GM23338 (cell line): ENCODE data around the gene CHSY1. TPM values are rescaled to one million over a fixed set of nuclear protein-coding genes. Genes with fewer than 3 reads are reported as not detected.

ENCODE experiments used
- ATAC-seq: fragments of 200-7000 bp; cut with Tn5 transposase; 3 replicates; pipeline ENCODE4 v1.9.1; 2020
- DNase-seq: peaks from one replicate; pipeline ENCODE4 v3.0.0-alpha.2; 2015; ENCODE audit warnings: low spot score
- H2AFZ ChIP-seq: fragments of 200-600 bp; sonication (generic); 2 replicates; pipeline ENCODE4 v1.8.0; 2016; ENCODE audit warnings: antibody characterized with exemption, mild to moderate bottlenecking, moderate library complexity
- H3F3A ChIP-seq: fragments of 200-600 bp; sonication (generic); replicated peaks from 2 replicates; pipeline ENCODE4 v1.8.0; 2017; ENCODE audit warnings: antibody characterized with exemption, mixed run types, low read depth
- H3K27ac ChIP-seq: fragments of 200-600 bp; sonication (generic); 2 replicates; pipeline ENCODE4 v1.6.1; 2016; ENCODE audit warnings: low read depth
- H3K27me3 ChIP-seq: fragments of 200-600 bp; sonication (generic); 2 replicates; pipeline ENCODE4 v1.8.0; 2016; ENCODE audit warnings: mild to moderate bottlenecking, mixed run types, moderate library complexity; ENCODE audit not compliant: insufficient read depth
- H3K36me3 ChIP-seq: fragments of 200-600 bp; sonication (generic); 2 replicates; pipeline ENCODE4 v1.8.0; 2016; ENCODE audit warnings: mild to moderate bottlenecking; ENCODE audit not compliant: insufficient read depth
- H3K4me1 ChIP-seq: fragments of 200-600 bp; sonication (generic); 2 replicates; pipeline ENCODE4 v1.8.0; 2016; ENCODE audit warnings: mild to moderate bottlenecking, moderate library complexity; ENCODE audit not compliant: insufficient read depth
- H3K4me2 ChIP-seq: fragments of 200-600 bp; sonication (generic); 2 replicates; pipeline ENCODE4 v1.7.1; 2017; ENCODE audit warnings: mixed run types
- H3K4me3 ChIP-seq: fragments of 200-600 bp; sonication (generic); 2 replicates; pipeline ENCODE4 v1.6.1; 2016; ENCODE audit warnings: mixed run types
- H3K79me2 ChIP-seq: fragments of 200-600 bp; sonication (generic); replicated peaks from 2 replicates; pipeline ENCODE4 v1.8.0; 2017; ENCODE audit warnings: mild to moderate bottlenecking; ENCODE audit not compliant: insufficient read depth
- H3K9me2 ChIP-seq: fragments of 200-600 bp; sonication (generic); 2 replicates; pipeline ENCODE4 v1.8.0; 2017; ENCODE audit not compliant: insufficient read depth
- H4K20me1 ChIP-seq: fragments of 200-600 bp; sonication (generic); replicated peaks from 2 replicates; pipeline ENCODE4 v1.8.0; 2017; ENCODE audit warnings: mild to moderate bottlenecking; ENCODE audit not compliant: insufficient read depth
- H3K27ac Mint-ChIP-seq: 2 replicates; pipeline ENCODE4 v1.8.0; 2020; ENCODE audit warnings: inconsistent platforms, mild to moderate bottlenecking, moderate library complexity, mixed read lengths
- H3K27me3 Mint-ChIP-seq: 3 replicates; pipeline ENCODE4 v1.8.0; 2022; ENCODE audit warnings: low read depth, mild to moderate bottlenecking, moderate library complexity, mixed read lengths, inconsistent platforms; ENCODE audit not compliant: insufficient read depth, poor library complexity
- H3K36me3 Mint-ChIP-seq: 3 replicates; pipeline ENCODE4 v1.8.0; 2021; ENCODE audit warnings: low read depth, mild to moderate bottlenecking, inconsistent platforms, moderate library complexity, mixed read lengths
- H3K4me1 Mint-ChIP-seq: 3 replicates; pipeline ENCODE4 v1.8.0; 2020; ENCODE audit warnings: mild to moderate bottlenecking, inconsistent platforms, mixed read lengths
- H3K4me3 Mint-ChIP-seq: 3 replicates; pipeline ENCODE4 v1.8.0; 2021; ENCODE audit warnings: moderate library complexity, mild to moderate bottlenecking, inconsistent platforms, mixed read lengths
- H3K9me3 Mint-ChIP-seq: 3 replicates; pipeline ENCODE4 v1.8.0; 2020; ENCODE audit warnings: moderate library complexity, mild to moderate bottlenecking, inconsistent platforms, mixed read lengths
- CREB1 ChIP-seq: fragments of 250-450 bp; sonication (Bioruptor Pico); IDR thresholded peaks from 2 replicates; pipeline ENCODE4 v1.5.0; 2020; ENCODE audit warnings: low read depth, mild to moderate bottlenecking, moderate library complexity
- EZH2 ChIP-seq: fragments of 200-600 bp; sonication (generic); IDR thresholded peaks from one replicate; pipeline ENCODE4 v1.8.0; 2017; ENCODE audit warnings: antibody characterized with exemption, mild to moderate bottlenecking, low read depth; ENCODE audit not compliant: unreplicated experiment
- STAT1 ChIP-seq: IDR thresholded peaks from one replicate; pipeline ENCODE4 v1.6.1; 2016; ENCODE audit warnings: antibody characterized with exemption; ENCODE audit not compliant: unreplicated experiment
- ZNF114 ChIP-seq: fragments of 250-450 bp; sonication (Bioruptor Pico); IDR thresholded peaks from 2 replicates; pipeline ENCODE4 v1.5.0; 2020; ENCODE audit warnings: mild to moderate bottlenecking, moderate library complexity
- ZNF331 ChIP-seq: fragments of 250-450 bp; sonication (Bioruptor Pico); IDR thresholded peaks from 2 replicates; pipeline ENCODE4 v1.5.0; 2020; ENCODE audit warnings: low read depth, mild to moderate bottlenecking, moderate library complexity
- polyA plus RNA-seq: library from polyadenylated mRNA; unstranded; fragments of >200 nt; fragmentation: Nextera tagmentation; extraction: Ambion mirVana; gene quantifications from 2 replicates; pipeline ENCODE4 v1.2.1, GENCODE V29; 2016
- total RNA-seq: library from RNA; depleted of rRNA; stranded (reverse); fragments of >200 nt; shearing (Covaris generic); gene quantifications from 2 replicates; pipeline ENCODE4 v1.2.3, GENCODE V29; 2014
- TF ChIP-seq, protein P1 (sequence below): IDR thresholded peaks from 2 replicates; pipeline ENCODE4 v1.6.1; 2016; ENCODE audit warnings: antibody characterized with exemption
- TF ChIP-seq, protein P2 (sequence below): IDR thresholded peaks from one replicate; pipeline ENCODE4 v1.6.1; 2018; ENCODE audit warnings: antibody characterized with exemption; ENCODE audit not compliant: unreplicated experiment
- TF ChIP-seq, protein P3 (sequence below), 2 experiments: fragments of 200-600 bp in 1 of 2; sonication (generic) in 1 of 2; conservative IDR thresholded peaks; 2 replicates each; pipeline versions ENCODE4 v1.5.1 to v1.6.1; 2016 to 2017; ENCODE audit warnings: antibody characterized with exemption in 2 of 2, low read depth in 2 of 2, mild to moderate bottlenecking in 2 of 2, moderate library complexity in 1 of 2

The CHSY1 gene
- total and polyA plus RNA-seq, 2 experiments from 2014 or later, result 9.8 to 47.7 TPM

DNA sequence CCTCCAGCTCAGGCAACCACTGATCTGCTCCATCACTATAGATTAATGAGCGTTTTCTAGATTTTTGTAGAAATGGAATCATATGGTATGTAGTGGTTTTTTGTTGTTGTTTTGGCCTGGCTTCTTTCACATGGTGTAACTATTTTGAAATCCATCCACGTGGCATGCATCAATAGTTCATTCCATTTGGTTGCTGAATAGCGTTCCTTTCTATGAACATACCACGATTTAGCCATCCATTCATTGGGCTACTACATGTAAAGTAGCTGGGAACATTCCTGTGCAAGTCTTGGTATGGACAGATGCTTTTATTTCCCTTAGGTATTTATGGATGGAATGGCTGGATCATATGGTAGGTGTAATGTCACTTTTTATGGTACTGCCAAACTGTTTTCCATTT lies 10.7 kb upstream of the CHSY1 start (continued):
- TF ChIP-seq, protein P1, sequence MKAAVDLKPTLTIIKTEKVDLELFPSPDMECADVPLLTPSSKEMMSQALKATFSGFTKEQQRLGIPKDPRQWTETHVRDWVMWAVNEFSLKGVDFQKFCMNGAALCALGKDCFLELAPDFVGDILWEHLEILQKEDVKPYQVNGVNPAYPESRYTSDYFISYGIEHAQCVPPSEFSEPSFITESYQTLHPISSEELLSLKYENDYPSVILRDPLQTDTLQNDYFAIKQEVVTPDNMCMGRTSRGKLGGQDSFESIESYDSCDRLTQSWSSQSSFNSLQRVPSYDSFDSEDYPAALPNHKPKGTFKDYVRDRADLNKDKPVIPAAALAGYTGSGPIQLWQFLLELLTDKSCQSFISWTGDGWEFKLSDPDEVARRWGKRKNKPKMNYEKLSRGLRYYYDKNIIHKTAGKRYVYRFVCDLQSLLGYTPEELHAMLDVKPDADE, result no peak
- TF ChIP-seq STAT1, result no peak
- TF ChIP-seq, protein P2, sequence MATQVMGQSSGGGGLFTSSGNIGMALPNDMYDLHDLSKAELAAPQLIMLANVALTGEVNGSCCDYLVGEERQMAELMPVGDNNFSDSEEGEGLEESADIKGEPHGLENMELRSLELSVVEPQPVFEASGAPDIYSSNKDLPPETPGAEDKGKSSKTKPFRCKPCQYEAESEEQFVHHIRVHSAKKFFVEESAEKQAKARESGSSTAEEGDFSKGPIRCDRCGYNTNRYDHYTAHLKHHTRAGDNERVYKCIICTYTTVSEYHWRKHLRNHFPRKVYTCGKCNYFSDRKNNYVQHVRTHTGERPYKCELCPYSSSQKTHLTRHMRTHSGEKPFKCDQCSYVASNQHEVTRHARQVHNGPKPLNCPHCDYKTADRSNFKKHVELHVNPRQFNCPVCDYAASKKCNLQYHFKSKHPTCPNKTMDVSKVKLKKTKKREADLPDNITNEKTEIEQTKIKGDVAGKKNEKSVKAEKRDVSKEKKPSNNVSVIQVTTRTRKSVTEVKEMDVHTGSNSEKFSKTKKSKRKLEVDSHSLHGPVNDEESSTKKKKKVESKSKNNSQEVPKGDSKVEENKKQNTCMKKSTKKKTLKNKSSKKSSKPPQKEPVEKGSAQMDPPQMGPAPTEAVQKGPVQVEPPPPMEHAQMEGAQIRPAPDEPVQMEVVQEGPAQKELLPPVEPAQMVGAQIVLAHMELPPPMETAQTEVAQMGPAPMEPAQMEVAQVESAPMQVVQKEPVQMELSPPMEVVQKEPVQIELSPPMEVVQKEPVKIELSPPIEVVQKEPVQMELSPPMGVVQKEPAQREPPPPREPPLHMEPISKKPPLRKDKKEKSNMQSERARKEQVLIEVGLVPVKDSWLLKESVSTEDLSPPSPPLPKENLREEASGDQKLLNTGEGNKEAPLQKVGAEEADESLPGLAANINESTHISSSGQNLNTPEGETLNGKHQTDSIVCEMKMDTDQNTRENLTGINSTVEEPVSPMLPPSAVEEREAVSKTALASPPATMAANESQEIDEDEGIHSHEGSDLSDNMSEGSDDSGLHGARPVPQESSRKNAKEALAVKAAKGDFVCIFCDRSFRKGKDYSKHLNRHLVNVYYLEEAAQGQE, result no peak

DNA sequence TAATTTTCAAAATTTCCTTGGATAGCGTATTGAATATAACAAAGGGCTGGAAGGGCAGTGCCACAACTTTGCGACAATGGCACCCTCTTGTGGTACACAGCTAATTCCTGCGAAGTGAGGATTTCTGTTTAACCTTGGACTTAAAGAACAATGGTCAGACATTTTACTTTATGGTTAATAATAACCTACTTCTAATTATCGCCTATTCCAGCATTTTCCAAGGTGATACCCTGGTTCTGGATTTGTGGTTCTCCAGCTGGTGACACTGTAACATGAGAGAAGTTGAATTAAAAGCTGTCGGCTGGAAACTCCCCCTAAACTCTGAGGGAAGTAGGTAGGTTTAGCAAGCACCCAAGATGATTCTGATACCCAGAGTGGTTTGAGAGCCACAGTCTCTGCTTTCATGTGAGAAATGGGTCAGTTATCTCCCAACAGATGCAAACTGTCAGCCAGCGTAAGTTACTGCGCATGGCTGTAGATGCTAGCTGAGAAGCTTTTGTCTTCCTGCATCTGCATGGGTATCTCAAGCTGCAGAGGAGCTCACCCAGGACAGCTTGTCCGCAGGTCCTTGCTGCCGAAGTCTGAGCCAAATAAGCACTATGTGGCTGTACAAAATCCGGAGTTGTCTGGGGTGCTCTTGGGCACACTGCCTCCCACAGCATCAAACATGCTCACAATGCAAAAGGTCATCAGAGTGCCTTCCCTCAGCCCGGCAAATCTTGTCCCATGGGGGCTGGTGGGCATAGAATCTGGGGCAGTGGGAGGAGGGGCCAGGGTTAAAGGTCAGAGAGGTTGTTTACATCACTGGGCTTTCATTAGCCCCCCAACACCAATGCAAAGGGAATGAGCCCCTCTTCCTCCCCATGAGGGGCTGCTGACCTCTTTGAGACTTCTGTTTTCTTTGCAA lies 6.6 kb upstream of the CHSY1 start:
- Histone ChIP-seq H3K9me2 (no peaks in the 10 kb centered on the region), H3K27me3 (peaks cover 5% of the 10 kb centered on the region; the same call in 1 of the 2 replicates), H3F3A (no peaks in the 10 kb centered on the region; the same call in 1 of the 2 replicates), H3K4me3 (no peak overlapping the region), H2AFZ (peak overlapping the region; percentile 81; the same call in 1 of the 2 replicates), H3K79me2 (no peaks in the 10 kb centered on the region), H3K27ac (no peak overlapping the region), H3K4me2 (no peak overlapping the region), H3K4me1 (no peaks in the 10 kb centered on the region; the same call in none of the 2 replicates), H3K36me3 (no peaks in the 10 kb centered on the region), H4K20me1 (no peaks in the 10 kb centered on the region)
- H3K27ac Mint-ChIP-seq, result no peak overlapping the region; the same call in 1 of the 2 replicates
- TF ChIP-seq, protein P3, sequence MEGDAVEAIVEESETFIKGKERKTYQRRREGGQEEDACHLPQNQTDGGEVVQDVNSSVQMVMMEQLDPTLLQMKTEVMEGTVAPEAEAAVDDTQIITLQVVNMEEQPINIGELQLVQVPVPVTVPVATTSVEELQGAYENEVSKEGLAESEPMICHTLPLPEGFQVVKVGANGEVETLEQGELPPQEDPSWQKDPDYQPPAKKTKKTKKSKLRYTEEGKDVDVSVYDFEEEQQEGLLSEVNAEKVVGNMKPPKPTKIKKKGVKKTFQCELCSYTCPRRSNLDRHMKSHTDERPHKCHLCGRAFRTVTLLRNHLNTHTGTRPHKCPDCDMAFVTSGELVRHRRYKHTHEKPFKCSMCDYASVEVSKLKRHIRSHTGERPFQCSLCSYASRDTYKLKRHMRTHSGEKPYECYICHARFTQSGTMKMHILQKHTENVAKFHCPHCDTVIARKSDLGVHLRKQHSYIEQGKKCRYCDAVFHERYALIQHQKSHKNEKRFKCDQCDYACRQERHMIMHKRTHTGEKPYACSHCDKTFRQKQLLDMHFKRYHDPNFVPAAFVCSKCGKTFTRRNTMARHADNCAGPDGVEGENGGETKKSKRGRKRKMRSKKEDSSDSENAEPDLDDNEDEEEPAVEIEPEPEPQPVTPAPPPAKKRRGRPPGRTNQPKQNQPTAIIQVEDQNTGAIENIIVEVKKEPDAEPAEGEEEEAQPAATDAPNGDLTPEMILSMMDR (conservative IDR thresholded peaks at IDR 0.05; ENCODE audit: low read depth in 2 of 2), result peak; percentile 90 to 99
- TF ChIP-seq, protein P2, result no peak
- TF ChIP-seq CREB1 (no peak), ZNF114 (CRISPR knock-in tag) (no peak), EZH2 (no peak), ZNF331 (CRISPR knock-in tag) (no peak)
- TF ChIP-seq, protein P1, result no peak
- no peak overlapping the region for H3K4me3 Mint-ChIP-seq
- H3K4me1 Mint-ChIP-seq, result peaks cover 31% of the 10 kb centered on the region
- DNase-seq (peak; percentile 88), ATAC-seq (peak; percentile 65)
- H3K27me3 Mint-ChIP-seq, result peaks cover 8% of the 10 kb centered on the region
- no peaks in the 10 kb centered on the region; the same call in 2 of the 3 replicates for H3K36me3 Mint-ChIP-seq
- no peaks in the 10 kb centered on the region for H3K9me3 Mint-ChIP-seq
